ENCODE data around the gene R3HCC1L.

DNA sequence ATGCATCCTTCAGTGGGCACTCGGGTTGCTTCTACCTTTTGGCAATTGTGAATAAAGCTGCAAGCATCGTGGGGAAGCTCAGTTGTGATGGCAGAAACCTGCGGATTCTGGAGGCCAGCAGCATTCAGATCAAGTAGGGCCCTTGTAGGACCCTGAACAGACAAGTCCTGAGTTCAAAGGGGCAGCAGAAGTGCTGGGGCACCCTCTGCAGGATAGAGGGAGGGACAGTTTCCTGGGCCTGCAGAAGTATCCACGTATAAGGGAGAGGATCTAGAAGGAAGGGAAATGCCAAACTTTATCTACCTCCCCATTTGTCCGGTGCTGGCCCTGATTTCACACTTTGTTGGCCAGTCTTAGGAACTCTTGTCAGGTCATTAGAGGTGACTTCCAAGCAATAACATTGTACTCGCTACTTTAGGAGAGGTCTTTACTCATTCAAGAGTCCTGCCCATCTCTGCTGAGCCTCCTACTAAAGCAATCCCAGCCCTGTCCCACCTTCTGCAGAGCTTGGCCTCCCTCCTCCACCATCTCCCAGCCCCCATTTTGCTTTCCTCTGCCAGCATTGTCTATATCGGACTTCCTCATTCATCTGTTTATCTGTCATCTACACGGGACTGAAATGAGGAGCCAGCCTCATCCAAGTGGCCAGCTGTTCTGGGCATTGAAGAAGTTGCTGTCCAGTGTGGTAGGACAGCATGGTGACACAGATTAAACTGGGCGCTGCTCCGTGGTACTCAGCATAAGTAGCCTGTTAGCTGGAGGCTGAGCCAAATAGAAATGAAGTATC is 26.6 kb upstream of the R3HCC1L start:
- no peak for TF ChIP-seq CTCF (IDR thresholded peaks at IDR 0.05)
- no peak for TF ChIP-seq POLR2A (IDR thresholded peaks at IDR 0.05)

All from body of pancreas (tissue), 4 donors.